Aorta (tissue), 5 donors: ENCODE data around the gene GPSM3. TPM values are rescaled to one million over a fixed set of nuclear protein-coding genes. Genes with fewer than 3 reads are reported as not detected.
"Not testable (repeated sequence)": the region's sequence is repeated elsewhere in the genome, so short reads cannot be mapped to it uniquely, and the experiment has no call there.

Source experiments
- ATAC-seq: fragments of 200-7000 bp; cut with Tn5 transposase; one replicate; pipeline ENCODE4 v1.9.1; 2022; ENCODE audit warnings: moderate library complexity; ENCODE audit not compliant: low FRiP score
- DNase-seq, 2 donors: peaks; one replicate each; pipeline ENCODE4 v3.0.0-alpha.2; 2020
- H3K27ac ChIP-seq, 2 donors: one replicate each; pipeline ENCODE4 v1.5.1; 2013; ENCODE audit warnings: low read length in 2 of 2, mild to moderate bottlenecking in 2 of 2, moderate library complexity in 2 of 2, control low read depth in 1 of 2, inconsistent platforms in 1 of 2, low read depth in 1 of 2
- H3K27me3 ChIP-seq, 2 donors: one replicate each; pipeline ENCODE4 v1.6.1; 2013; ENCODE audit warnings: control low read depth in 1 of 2, low read length in 1 of 2, mild to moderate bottlenecking in 1 of 2, moderate library complexity in 1 of 2; ENCODE audit not compliant: insufficient read depth in 2 of 2, control insufficient read depth in 1 of 2
- H3K36me3 ChIP-seq, 2 donors: one replicate each; pipeline ENCODE4 v1.6.1; 2013; ENCODE audit warnings: control low read depth in 1 of 2, low read length in 1 of 2, mild to moderate bottlenecking in 1 of 2; ENCODE audit not compliant: insufficient read depth in 2 of 2, control insufficient read depth in 1 of 2
- H3K4me1 ChIP-seq, 2 donors: one replicate each; pipeline ENCODE4 v1.6.1; 2013; ENCODE audit warnings: low read length in 2 of 2, control low read depth in 1 of 2, mild to moderate bottlenecking in 1 of 2, moderate library complexity in 1 of 2; ENCODE audit not compliant: insufficient read depth in 2 of 2, control insufficient read depth in 1 of 2
- H3K4me3 ChIP-seq, 2 donors: one replicate each; pipeline ENCODE4 v1.5.1; 2013; ENCODE audit warnings: low read length in 2 of 2, control low read depth in 1 of 2, mild to moderate bottlenecking in 1 of 2
- H3K9me3 ChIP-seq: one replicate; pipeline ENCODE4 v1.6.1; 2013; ENCODE audit warnings: mild to moderate bottlenecking, low read length; ENCODE audit not compliant: control insufficient read depth
- WGBS, 2 donors: extraction: QIAGEN DNeasy Blood & Tissue Kit; methylation state at CpG; one replicate each; pipeline ENCODE4 v1.1.7; 2013; 5-methylcytosine and 5-hydroxymethylcytosine counted together
- intact Hi-C, 2 donors: fragments of 100-400 bp; cut with DNase I; formaldehyde crosslinking; loops; one replicate each; pipeline versions ENCODE4 v1.14.2 to v1.15.0; 2022
- polyA plus RNA-seq, 2 donors: library from polyadenylated mRNA; stranded (reverse); fragments of 200-250 nt; gene quantifications; one replicate each; pipeline ENCODE4 v1.2.3, GENCODE V29; 2013
- total RNA-seq, 2 donors: library from RNA; stranded (reverse); fragmentation: NEBNext Ultra II Directional; extraction: Animal tissue kit (Norgen Biotek cat#: 25700); gene quantifications; one replicate each; pipeline ENCODE4 v1.2.1, GENCODE V29; 2021
- donor health status: healthy with polysubstance abuse.
- donor health status: Bipolar disorder and iron deficiency.
- donor health status: DM: no; HTN: no; CAD: no.
- donor health status: DM: no; HTN: no; CAD: no.
- donor health status: DM: yes; HTN: yes; CAD: no.

GPSM3 gene
- total and polyA plus RNA-seq, 4 donors, result 5.4 to 31.1 (median 23.2) TPM

GRCh38 chr6:32196682-32197616 lies 4.5 kb upstream of the GPSM3 start:
- no peaks in the 10 kb centered on the region for H3K9me3 ChIP-seq
- peak overlapping the region; percentile 63 to 86 for H3K4me3 ChIP-seq
- H3K27me3 ChIP-seq, result no peaks in the 10 kb centered on the region
- no peak for ATAC-seq
- no peaks in the 10 kb centered on the region for H3K4me1 ChIP-seq
- intact Hi-C loops, result loop anchor here (5.0 to 10.0 kb wide), 3 partner anchors 775 to 1008 kb away; partner anchors contain the start of genes HSD17B8 (in 1 of the 2), RING1 (in 1 of the 2), RXRB (in 1 of the 2) and SLC39A7 (in 1 of the 2)
- peak overlapping the region; percentile 95 to 98 for H3K27ac ChIP-seq
- DNase-seq, result peak in 1 of 2 donors; percentile 64
- WGBS, 2 donors, result 12 to 14% methylated on average over 24 to 28 of the region's 28 CpGs
- no peaks in the 10 kb centered on the region for H3K36me3 ChIP-seq

DNA sequence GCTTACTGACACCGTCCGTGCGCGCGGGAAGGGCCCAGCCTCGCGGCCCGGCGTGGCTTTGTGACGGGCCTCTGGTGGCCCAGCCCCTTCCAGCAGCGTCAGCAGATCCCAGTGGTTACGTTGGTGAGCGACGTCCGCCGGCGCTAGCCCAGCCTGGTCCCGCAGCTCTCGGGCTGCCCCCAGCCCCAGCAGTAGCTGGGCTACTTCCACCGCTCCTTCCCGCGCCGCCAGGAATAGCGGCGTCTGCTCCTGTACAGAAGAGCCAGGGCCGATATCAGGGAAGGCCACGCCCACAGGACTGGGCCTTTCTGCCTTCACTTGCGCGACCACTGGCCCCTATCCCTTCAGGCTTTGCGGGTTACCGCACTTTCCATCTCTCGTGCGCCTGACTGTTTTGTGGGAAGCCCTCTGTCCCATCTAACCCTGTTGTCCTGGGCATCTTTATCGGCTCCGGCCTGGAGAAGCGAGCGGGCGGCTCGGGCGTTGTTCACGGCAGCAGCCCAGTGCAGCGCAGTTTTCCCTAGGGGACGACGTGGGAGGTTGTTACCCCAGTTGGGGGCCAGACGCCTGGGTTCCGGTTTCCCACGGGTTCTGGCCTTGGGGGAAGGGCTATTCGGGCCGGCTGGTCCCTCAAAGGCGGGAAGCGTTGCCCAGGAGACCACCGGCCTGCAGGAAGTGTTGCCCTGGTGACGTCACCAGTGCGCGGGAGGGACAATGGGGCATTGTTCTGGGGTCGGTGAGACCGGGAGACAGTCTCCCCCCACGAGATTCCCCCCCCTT lies 3.6 kb upstream of the GPSM3 start:
- H3K36me3 ChIP-seq, result no peaks in the 10 kb centered on the region
- peak; percentile 95 to 96 for DNase-seq
- no peaks in the 10 kb centered on the region for H3K27me3 ChIP-seq
- no peaks in the 10 kb centered on the region for H3K9me3 ChIP-seq
- peak; percentile 74 for ATAC-seq
- intact Hi-C loops, result loop anchor here (5.0 to 10.0 kb wide), 3 partner anchors 776 to 1009 kb away; partner anchors contain the start of genes HSD17B8 (in 1 of the 2), RING1 (in 1 of the 2), RXRB (in 1 of the 2) and SLC39A7 (in 1 of the 2)
- 0 to 1% methylated on average over 55 to 58 of the region's 58 CpGs for WGBS, 2 donors
- peak overlapping the region; percentile 63 to 86 for H3K4me3 ChIP-seq
- peak overlapping the region; percentile 95 to 98 for H3K27ac ChIP-seq
- no peaks in the 10 kb centered on the region for H3K4me1 ChIP-seq

DNA sequence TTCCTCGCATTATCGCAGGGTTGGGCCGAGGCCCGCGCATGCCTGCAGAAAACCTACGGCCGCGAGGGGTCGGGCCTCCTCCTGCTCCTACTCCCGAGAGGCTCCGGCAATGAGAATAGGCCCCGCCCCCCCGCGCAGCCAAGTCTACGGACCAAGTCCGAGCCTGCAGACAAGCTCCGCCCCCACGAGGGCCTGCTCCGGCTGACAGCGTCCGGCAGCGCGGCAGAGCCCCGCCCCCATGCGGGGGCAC lies 3.1 kb upstream of the GPSM3 start:
- no peaks in the 10 kb centered on the region for H3K9me3 ChIP-seq
- intact Hi-C loops, result loop anchor here (5.0 to 10.0 kb wide), 3 partner anchors 777 to 1009 kb away; partner anchors contain the start of genes HSD17B8 (in 1 of the 2), RING1 (in 1 of the 2), RXRB (in 1 of the 2) and SLC39A7 (in 1 of the 2)
- H3K4me1 ChIP-seq, result no peaks in the 10 kb centered on the region
- ATAC-seq, result peak; percentile 96
- H3K36me3 ChIP-seq, result no peaks in the 10 kb centered on the region
- H3K27me3 ChIP-seq, result no peaks in the 10 kb centered on the region
- no peak overlapping the region for H3K4me3 ChIP-seq
- DNase-seq, result peak; percentile 100
- H3K27ac ChIP-seq, result no peak overlapping the region
- WGBS, 2 donors, result 0% methylated on average over 24 to 25 of the region's 25 CpGs

DNA sequence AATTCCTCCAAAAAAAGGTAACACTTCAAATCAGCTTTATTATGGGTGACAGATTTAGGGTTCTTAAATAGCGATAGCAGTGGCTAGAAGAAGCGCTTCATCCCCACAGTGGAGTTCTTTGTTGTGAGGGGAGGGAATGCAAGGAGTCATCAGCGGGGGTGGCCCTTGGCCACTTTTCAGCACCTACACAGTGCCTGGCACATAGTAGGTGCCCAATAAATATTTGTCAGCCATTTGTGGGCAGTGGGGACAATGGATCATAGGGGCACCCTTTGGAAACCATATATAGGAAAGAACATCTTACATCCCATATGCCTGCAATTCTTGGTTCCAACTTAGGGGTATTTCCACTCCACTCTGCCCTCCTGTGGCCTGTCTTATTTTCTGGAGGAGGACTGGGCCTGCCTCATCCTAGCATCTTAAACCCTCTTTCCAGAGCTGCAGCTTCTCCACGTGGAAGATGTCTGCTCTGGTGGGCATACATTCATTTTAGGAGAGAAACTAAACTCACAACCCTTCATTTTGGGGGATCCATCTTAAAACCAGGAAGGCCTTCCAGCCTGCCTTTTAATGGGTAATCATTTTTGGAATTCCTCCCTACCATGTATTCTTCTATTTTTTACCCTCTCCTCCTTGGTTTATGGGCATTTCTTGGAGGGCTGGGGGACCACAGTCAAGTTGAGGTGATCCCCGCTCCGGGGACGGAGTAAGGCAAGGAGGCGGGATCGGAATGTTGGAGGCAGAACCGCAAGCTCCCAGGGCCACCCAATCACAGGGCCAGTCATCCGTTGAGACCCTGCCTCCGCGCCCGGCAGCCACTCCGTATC lies 2.6 kb upstream of the GPSM3 start:
- Histone ChIP-seq H3K4me1 (no peaks in the 10 kb centered on the region), H3K27me3 (no peaks in the 10 kb centered on the region), H3K27ac (peak overlapping the region; percentile 65 to 89), H3K9me3 (no peaks in the 10 kb centered on the region), H3K4me3 (no peak overlapping the region), H3K36me3 (no peaks in the 10 kb centered on the region)
- intact Hi-C loops, result loop anchor here (5.0 to 10.0 kb wide), 3 partner anchors 777 to 1010 kb away; partner anchors contain the start of genes HSD17B8 (in 1 of the 2), RING1 (in 1 of the 2), RXRB (in 1 of the 2) and SLC39A7 (in 1 of the 2)
- ATAC-seq (no peak), DNase-seq (no peak)
- 15 to 16% methylated on average over 15 of the region's 15 CpGs for WGBS, 2 donors

GRCh38 chr6:32194388-32194787 lies 1.9 kb upstream of the GPSM3 start:
- ATAC-seq (no peak), DNase-seq (no peak)
- Histone ChIP-seq H3K27me3 (no peaks in the 10 kb centered on the region), H3K4me1 (no peaks in the 10 kb centered on the region), H3K9me3 (no peaks in the 10 kb centered on the region), H3K36me3 (no peaks in the 10 kb centered on the region), H3K27ac (no peak overlapping the region), H3K4me3 (no peak overlapping the region)
- 88 to 91% methylated on average over 4 of the region's 4 CpGs for WGBS, 2 donors
- intact Hi-C loops, result loop anchor here (10.0 kb wide), 2 partner anchors 780 to 1010 kb away; partner anchors contain the start of genes HSD17B8 (in 1 of the 2), RING1 (in 1 of the 2), RXRB (in 1 of the 2) and SLC39A7 (in 1 of the 2)

DNA sequence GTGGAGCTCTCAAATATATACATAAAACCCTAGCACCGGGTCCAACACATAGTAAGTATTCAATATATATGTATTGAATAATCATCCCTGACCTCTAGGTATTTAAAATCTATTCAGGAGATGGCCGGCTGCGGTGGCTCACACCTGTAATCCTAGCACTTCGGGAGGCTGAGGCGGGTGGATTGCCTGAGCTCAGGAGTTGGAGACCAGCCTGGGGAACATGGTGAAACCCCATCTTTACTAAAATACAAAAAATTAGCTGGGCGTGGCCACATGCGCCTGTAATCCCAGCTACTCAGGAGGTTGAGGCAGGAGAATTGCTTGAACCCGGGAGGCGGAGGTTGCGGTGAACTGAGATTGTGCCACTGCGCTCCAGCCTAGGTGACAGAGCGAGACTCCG lies 653 bp upstream of the GPSM3 start:
- ATAC-seq, H3K9me3 ChIP-seq, H3K27me3 ChIP-seq, H3K4me1 ChIP-seq, H3K4me3 ChIP-seq, H3K36me3 ChIP-seq, DNase-seq, H3K27ac ChIP-seq: not testable (repeated sequence)
- intact Hi-C loops, result loop anchor here (10.0 kb wide), 2 partner anchors 782 to 1012 kb away; partner anchors contain the start of genes HSD17B8 (in 1 of the 2), RING1 (in 1 of the 2), RXRB (in 1 of the 2) and SLC39A7 (in 1 of the 2)
- 83 to 85% methylated on average over 13 of the region's 13 CpGs for WGBS, 2 donors

DNA sequence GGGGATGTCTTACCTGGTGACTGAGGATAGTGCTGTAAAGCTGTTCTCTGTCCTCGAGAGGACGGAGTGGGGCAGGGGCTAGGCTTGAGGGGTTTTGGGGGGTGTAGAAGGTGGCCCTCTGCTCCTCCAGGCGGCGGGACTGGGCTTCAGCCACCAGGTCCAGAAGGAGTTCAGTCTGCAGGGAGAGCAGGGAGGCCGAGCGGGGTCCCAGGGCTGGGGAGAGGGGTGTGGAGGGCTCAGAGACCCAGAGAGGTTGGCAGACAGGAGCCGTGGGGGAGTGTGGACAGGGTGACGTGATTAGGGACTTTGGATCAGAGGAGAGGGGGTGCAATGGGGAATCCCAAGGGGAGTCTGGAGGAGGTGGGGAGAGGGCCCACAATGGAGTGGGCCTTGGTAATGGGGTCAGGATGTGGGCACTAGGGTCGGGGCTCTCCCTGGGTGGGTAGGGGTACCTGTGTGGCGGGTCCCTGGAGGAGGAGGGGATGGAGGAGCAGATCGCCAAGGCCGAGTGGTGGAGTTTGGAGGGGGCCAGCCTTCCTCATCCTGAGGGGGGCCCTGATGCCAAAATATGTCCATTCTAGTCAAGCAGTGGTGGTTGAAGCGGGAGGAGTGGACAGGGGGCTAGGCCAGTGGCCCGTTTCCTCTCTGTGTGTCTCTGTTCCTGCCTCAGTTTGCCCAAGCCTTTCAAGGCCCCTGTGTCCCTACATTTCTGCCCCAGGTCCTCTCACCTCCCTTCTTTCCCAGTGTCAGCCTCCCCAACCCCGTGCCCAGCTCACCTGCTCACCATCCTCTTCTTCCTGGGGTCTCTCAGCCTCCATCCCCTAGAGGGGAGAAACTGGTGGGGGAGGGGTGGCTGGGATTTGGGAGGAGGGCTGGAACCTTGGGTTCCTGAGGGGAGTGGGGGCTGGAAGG lies 491 bp downstream of the GPSM3 start:
- 72 to 75% methylated on average over 15 of the region's 15 CpGs for WGBS, 2 donors
- Histone ChIP-seq H3K27me3 (no peaks in the 10 kb centered on the region), H3K9me3 (no peaks in the 10 kb centered on the region), H3K36me3 (no peaks in the 10 kb centered on the region), H3K4me3 (no peak overlapping the region), H3K27ac (no peak overlapping the region), H3K4me1 (no peaks in the 10 kb centered on the region)
- intact Hi-C loops, result loop anchor here (10.0 kb wide), 2 partner anchors 783 to 1013 kb away; partner anchors contain the start of genes HSD17B8 (in 1 of the 2), RING1 (in 1 of the 2), RXRB (in 1 of the 2) and SLC39A7 (in 1 of the 2)
- DNase-seq, result no peak
- ATAC-seq, result no peak
